Ovary (tissue), 9 donors: Measurements from ENCODE around the gene ITFG1. TPM values are rescaled to one million over a fixed set of nuclear protein-coding genes. Genes with fewer than 3 reads are reported as not detected.

ENCODE experiments used
- DNase-seq, 5 donors: peaks; one replicate each; pipeline ENCODE4 v3.0.0-alpha.2; 2019 to 2020
- H3K27ac ChIP-seq, 2 donors: fragments of 200-600 bp; one replicate each; pipeline versions ENCODE4 v1.5.1 to v1.8.0; 2019 to 2022
- H3K27me3 ChIP-seq: fragments of 200-600 bp; one replicate; pipeline ENCODE4 v1.8.0; 2022
- H3K36me3 ChIP-seq: fragments of 200-600 bp; sonication (generic); one replicate; pipeline ENCODE4 v1.5.1; 2019
- H3K4me1 ChIP-seq: one replicate; pipeline ENCODE4 v1.8.1; 2013; ENCODE audit warnings: mild to moderate bottlenecking, moderate library complexity; ENCODE audit not compliant: insufficient read depth
- H3K4me3 ChIP-seq: fragments of 200-600 bp; sonication (generic); one replicate; pipeline ENCODE4 v1.5.1; 2017
- H3K9me3 ChIP-seq, 2 donors: fragments of 200-600 bp in 1 of 2; sonication (generic) in 1 of 2; one replicate each; pipeline versions ENCODE4 v1.5.1 to v1.8.1; 2013 to 2019; ENCODE audit warnings: mild to moderate bottlenecking in 1 of 2, moderate library complexity in 1 of 2
- CTCF ChIP-seq, 3 donors: fragments of 450-650 bp in 2 of 3; fragments of 200-600 bp in 1 of 3; IDR thresholded peaks; one replicate each; pipeline versions ENCODE4 v1.5.1 to v1.8.0; 2016 to 2022; ENCODE audit warnings: antibody characterized with exemption in 3 of 3, mild to moderate bottlenecking in 1 of 3
- EP300 ChIP-seq: sonication (generic); formaldehyde crosslinking; IDR thresholded peaks from one replicate; pipeline ENCODE4 v1.6.1; 2017; ENCODE audit warnings: antibody characterized with exemption
- POLR2A ChIP-seq: fragments of 450-650 bp; IDR thresholded peaks from one replicate; pipeline ENCODE4 v1.6.1; 2017; ENCODE audit warnings: antibody characterized with exemption, mild to moderate bottlenecking, moderate library complexity
- WGBS, 3 donors: extraction: QIAGEN DNeasy Blood & Tissue Kit in 1 of 3; methylation state at CpG; one replicate each; pipeline versions ENCODE4 v1.1.5 to v1.1.7; 2013 to 2017; 5-methylcytosine and 5-hydroxymethylcytosine counted together
- intact Hi-C, 4 donors: fragments of 100-400 bp; cut with DNase I; formaldehyde crosslinking; loops; one replicate each; pipeline versions ENCODE4 v1.11.0 to v1.15.1; 2022 to 2023
- polyA plus RNA-seq, 2 donors: library from polyadenylated mRNA; stranded (reverse); fragments of 200-250 nt in 1 of 2; fragments of 350-450 nt in 1 of 2; fragmentation: Illumina TruSeq in 1 of 2; extraction: RNeasy Lipid Tissue Mini Kit (QIAGEN cat#74804) in 1 of 2; gene quantifications; one replicate each; pipeline ENCODE4 v1.2.3, GENCODE V29; 2013 to 2014
- total RNA-seq, 7 donors: library from RNA; depleted of rRNA in 2 of 7; stranded (reverse); fragments of >200 nt in 2 of 7; fragmentation: NEBNext Ultra II Directional in 3 of 7; extraction: Animal tissue kit (Norgen Biotek cat#: 25700) in 3 of 7; gene quantifications; one replicate each; pipeline versions ENCODE4 v1.1.0 to v1.2.4, GENCODE V29; 2016 to 2023
- donor health status: DM: no; HTN: no; CAD: no; lungs with moderate emphysema.
- donor health status: DM: no; HTN: no; CAD: no.
- donor health status: Bipolar disorder and iron deficiency.
- donor health status: DM: yes; HTN: yes; CAD: no.
- donor health status: DM: no; HTN: no; CAD: no.
- donor health status: DM: yes; HTN: yes; CAD: no.

ITFG1 gene
- total and polyA plus RNA-seq, 9 donors = 34.4 to 123 (median 40.2) TPM

- H3K9me3 ChIP-seq = no peaks in the 10 kb centered on the region
- WGBS, 3 donors = 92 to 97% (median 96%) methylated on average over 3 of the region's 3 CpGs
- H3K4me1 ChIP-seq = no peaks in the 10 kb centered on the region
- no peaks in the 10 kb centered on the region for H3K27me3 ChIP-seq
- intact Hi-C loops = no loop called here
- TF ChIP-seq EP300 (no peak), CTCF (IDR thresholded peaks at IDR 0.05) (no peak)
- H3K27ac ChIP-seq = no peak overlapping the region
- H3K36me3 ChIP-seq = no peaks in the 10 kb centered on the region
- DNase-seq = no peak
- no peak overlapping the region for H3K4me3 ChIP-seq
These were observed 310.8 kb downstream of the ITFG1 start for GRCh38 chr16:47150067-47150466.

- TF ChIP-seq CTCF (IDR thresholded peaks at IDR 0.05) (no peak), EP300 (no peak), POLR2A (no peak)
- H3K27ac ChIP-seq = no peak overlapping the region
- intact Hi-C loops = loop anchor here in 2 of 4 donors (5.0 to 10.0 kb wide), 3 partner anchors 910 to 1013 kb away; partner anchors contain the start of gene ABCC12 (in 2 of the 2)
- no peaks in the 10 kb centered on the region for H3K27me3 ChIP-seq
- WGBS, 3 donors = 11 to 14% (median 13%) methylated on average over 10 of the region's 10 CpGs
- H3K36me3 ChIP-seq = no peaks in the 10 kb centered on the region
- no peaks in the 10 kb centered on the region for H3K9me3 ChIP-seq
- peaks cover 1% of the 10 kb centered on the region for H3K4me1 ChIP-seq
- H3K4me3 ChIP-seq = no peak overlapping the region
- no peak for DNase-seq
These were observed 316.3 kb downstream of the ITFG1 start for GRCh38 chr16:47144559-47144877.

GRCh38 chr16:47143677-47144558, 316.9 kb downstream of the ITFG1 start, which contains the start of gene NETO2:
Gene NETO2, minus strand, starts transcription at chr16:47143945. Its CDS starts 333 bp downstream, at chr16:47143612.
- TF ChIP-seq POLR2A (no peak), EP300 (no peak), CTCF (IDR thresholded peaks at IDR 0.05) (no peak)
- Histone ChIP-seq H3K4me1 (peaks cover 1% of the 10 kb centered on the region), H3K36me3 (no peaks in the 10 kb centered on the region), H3K9me3 (no peaks in the 10 kb centered on the region), H3K27me3 (no peaks in the 10 kb centered on the region), H3K4me3 (peak within 1 kb of the TSS; percentile 41), H3K27ac (no peak within 1 kb of the TSS)
- DNase-seq = peak; percentile 17 to 60 (median 32)
- 1% methylated on average over 36 to 130 of the region's 130 CpGs for WGBS, 3 donors
- intact Hi-C loops = loop anchor here in 2 of 4 donors (2.0 to 10.0 kb wide), 4 partner anchors 31 to 1013 kb away; partner anchors contain the start of gene ABCC12 (in 2 of the 2)

DNA sequence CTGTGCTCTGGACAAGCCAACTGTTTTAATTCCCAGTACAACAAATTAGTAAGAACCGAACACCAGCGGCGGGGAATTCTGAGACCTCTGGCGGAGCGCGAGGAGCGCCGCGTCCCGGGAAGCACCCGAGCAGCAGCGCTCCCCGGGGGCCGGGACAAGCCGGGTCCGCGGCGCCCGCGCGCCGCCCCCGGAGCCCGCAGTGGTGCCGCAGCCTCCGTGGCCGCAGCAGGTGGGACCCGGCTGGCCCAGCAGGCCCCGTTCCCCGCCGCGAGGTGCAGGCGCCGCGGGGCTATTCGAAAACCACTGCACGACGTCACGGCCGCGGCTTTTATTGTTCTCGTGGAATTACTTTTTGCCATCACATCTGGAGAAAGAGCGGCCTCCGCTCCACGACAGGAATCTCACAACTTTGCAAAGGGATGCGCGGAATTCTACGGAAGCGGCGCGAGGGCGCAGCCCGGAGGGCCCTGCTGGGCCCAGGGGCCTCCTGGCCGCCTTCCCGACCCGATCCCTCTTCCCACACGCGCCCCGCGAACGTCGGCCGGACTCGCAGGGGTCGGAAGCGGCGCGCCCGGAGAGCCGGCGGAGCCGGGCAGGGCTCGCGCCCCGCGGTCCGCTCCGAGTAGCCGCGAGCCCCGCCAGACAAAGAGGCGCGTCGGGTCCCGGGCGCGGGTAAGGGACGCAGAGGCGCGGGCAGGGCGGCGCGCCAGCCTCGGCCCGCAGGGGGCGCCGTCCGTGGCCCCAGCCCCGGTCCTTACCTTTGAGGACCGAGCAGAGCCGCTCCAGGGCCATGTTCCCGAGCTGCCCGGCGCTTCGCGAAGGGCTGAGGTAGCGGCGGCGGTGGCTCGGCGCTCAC, 317.8 kb downstream of the ITFG1 start:
- intact Hi-C loops = loop anchor here in 2 of 4 donors (2.0 to 10.0 kb wide), 4 partner anchors 30 to 1014 kb away; partner anchors contain the start of gene ABCC12 (in 2 of the 2)
- Histone ChIP-seq H3K27me3 (no peaks in the 10 kb centered on the region), H3K4me1 (peaks cover 1% of the 10 kb centered on the region), H3K36me3 (no peaks in the 10 kb centered on the region), H3K27ac (no peak overlapping the region), H3K9me3 (no peaks in the 10 kb centered on the region), H3K4me3 (peak overlapping the region; percentile 41)
- TF ChIP-seq EP300 = no peak
- no peak for TF ChIP-seq CTCF (IDR thresholded peaks at IDR 0.05)
- no peak for TF ChIP-seq POLR2A
- peak; percentile 15 to 56 (median 19) for DNase-seq
- WGBS, 3 donors = 1% methylated on average over 102 to 111 of the region's 111 CpGs
